ENCODE results near the gene WWP2.
"Not testable (repeated sequence)": the region's sequence is repeated elsewhere in the genome, so short reads cannot be mapped to it uniquely, and the experiment has no call there.

Gene WWP2

GRCh38 chr16:69830146-69830533 is 68.0 kb downstream of the WWP2 start:
- DNase-seq (ENCODE audit: low read depth in 1 of 2, low spot score in 1 of 2): no peak

DNA sequence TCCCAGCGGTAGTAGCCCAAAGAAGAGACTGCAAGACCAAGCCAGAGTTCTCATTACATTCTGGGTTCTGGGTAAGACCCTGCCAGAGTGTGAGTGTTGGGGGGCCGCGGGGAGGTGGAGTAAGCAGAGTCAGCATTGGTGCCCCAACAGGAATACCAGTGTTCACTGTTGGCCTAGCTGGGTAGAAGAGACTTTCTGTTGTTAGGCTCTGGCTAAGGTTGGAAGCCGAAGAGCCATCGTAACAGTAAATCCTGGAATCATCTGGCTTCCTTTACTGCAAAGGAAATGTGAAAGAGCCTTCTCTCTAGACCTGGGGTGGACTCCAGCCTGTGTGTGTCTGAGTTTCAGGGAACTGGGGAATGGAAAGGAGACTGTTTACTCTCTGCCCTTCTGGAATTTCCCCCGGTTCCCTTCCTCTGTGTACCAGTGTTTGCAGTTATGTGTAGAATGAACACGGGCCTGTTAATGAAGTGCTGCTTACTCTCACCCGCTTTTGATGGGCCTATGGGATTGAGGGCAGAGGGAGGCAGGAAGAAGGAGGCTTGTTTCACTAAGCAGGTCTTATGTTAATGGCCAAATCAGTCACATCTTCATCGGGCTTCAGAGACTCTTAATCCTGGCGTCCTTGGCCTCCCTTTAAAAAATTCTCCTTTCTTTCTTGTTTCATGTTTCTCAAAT is 68.5 kb downstream of the WWP2 start:
- DNase-seq (ENCODE audit: low read depth in 1 of 2, low spot score in 1 of 2): no peak

DNA sequence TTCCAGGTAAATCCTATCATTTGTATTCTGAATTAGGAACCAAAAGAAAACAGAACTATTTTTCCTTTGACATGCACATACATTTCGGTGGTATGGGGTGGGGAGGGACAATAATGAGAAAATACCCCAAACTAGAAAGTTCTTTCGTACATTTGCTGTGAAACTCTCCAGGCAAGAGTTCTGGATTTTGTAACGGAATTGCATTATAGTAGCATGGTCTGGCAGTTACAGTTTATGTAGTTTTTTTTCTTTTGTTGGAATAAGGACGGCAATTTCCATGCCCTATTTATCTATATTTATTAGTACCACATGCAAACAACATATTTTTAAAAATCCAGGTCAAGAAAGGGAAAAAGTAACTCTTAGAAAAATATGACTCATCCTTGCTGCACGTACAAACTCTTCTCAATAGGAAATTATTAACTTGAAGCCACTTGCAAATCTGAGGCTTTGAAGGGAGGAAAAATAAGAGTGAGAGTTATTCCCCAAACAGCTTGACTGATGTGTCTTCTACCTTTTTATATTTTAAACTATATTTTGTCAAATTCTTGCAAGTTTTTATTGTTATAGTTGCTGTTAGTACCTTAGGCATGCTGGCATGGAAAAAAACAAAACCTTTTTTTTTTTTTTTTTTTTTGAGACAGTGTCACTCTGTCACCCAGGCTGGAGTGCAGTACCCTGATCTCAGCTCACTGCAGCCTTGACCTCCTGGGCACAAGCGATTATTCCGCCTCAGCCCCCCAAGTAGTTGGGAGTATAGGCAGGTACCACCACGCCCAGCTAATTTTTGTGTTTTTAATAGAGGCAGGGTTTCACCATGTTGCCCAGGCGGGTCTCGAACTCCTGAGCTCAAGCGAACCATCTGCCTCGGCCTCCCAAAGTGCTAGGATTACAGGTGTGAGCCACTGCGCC is 69.3 kb downstream of the WWP2 start:
- no peak for DNase-seq (ENCODE audit: low read depth in 1 of 2, low spot score in 1 of 2)

DNA sequence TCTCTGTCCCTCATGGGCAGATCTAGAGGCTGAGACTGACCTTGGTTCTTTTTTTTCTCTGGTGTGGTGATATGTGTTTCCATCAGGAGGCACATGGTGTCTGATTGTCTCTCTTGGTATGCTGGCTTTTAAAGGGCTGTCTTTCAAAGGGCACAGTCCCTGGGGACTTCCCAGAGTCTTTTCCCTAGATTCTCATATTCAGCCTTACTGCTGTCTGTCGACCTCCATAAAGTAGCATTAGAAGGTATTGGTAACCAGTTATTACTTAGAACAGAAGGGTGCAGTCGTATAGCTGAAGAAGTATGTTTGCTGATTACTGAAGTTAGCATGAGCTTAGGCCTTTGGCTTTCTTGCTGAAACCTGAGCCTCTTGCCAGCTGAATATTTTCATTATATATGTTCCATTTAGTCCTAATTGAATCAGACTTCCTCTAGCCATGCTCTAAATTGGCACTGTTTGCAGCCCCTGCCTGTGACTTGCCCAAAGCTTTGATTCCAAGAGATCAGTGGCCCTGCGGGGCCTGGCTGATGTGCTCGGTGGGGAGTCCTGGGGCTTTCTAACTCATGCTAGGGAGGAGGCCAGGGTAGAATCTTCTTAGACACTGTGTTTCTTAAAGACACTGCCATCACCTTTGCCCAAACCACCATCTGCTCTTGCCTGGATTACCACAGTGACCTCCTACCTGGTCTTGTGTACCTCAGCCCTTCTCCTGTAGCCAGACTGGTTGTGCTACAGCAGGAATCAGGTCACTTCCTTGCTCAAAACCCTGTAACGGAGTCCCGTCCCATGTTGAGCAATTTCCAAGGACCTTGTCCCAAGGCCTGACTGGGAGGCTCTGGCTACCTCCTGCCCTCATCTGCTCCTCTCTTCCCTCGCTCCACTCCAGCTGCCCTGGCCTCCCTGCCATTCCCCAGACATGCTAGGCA is 71.5 kb downstream of the WWP2 start:
- no peak for DNase-seq (ENCODE audit: low read depth in 1 of 2, low spot score in 1 of 2)

DNA sequence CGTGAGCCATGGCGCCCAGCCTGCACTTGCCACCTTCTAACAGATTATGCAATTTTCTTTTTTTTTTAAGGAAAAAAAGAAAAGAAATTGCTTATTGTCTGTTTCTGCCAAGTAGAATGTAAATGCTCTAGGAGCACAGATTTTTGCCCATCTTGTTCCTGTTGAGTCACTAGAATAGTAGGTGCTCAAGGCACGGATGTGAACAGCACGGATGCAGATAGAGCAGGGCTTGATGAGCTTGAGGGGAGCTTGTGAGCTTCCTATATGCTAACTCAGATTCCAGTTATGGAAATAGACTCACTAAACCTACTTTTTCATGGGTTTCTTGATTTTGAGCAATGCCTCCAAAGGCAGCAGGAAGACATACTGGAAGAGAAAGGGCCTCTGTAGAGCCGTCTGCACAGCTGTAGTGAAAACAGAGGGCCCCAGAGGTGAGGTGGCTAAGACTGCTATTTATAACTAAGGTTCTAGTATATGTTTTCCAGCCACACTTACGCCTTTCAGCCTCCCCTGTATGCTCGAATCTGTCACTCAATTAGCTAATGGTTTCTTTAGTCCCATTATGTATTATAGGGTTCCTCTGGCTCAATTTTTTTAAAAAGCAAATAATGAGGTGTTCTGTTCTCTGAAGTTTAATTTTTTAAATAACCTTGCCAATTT is 72.8 kb downstream of the WWP2 start:
- no peak for DNase-seq (ENCODE audit: low read depth in 1 of 2, low spot score in 1 of 2)

DNA sequence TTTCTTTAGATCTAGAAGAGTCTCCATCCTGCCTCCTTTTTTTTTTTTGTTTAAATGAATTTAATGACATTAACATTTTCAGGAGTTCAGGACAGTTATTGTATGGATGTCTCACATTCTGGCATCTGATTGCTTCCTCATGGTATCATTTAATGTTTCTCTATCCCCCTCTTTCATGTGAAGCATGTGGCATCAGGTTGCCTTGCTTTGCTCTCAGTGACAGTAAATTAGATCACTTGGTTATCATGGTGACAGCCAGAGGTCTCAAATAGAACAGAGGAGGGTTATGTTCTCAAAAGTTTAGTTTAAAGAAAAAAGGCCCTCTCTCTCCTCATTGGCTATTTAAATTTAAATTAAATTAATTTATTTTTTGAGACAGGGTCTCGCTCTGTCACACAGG is 74.1 kb downstream of the WWP2 start:
- no peak for DNase-seq (ENCODE audit: low read depth in 1 of 2, low spot score in 1 of 2)

- no peak for DNase-seq (ENCODE audit: low read depth in 1 of 2, low spot score in 1 of 2)
Observed at GRCh38 chr16:69837380-69837779, 75.2 kb downstream of the WWP2 start.

- DNase-seq (ENCODE audit: low read depth in 1 of 2, low spot score in 1 of 2): no peak
Observed at GRCh38 chr16:69838489-69838888, 76.4 kb downstream of the WWP2 start.

- no peak for DNase-seq (ENCODE audit: low read depth in 1 of 2, low spot score in 1 of 2)
Observed at GRCh38 chr16:69839240-69839688, 77.1 kb downstream of the WWP2 start.

GRCh38 chr16:69839798-69840409 is 77.8 kb downstream of the WWP2 start:
- no peak for DNase-seq (ENCODE audit: low read depth in 1 of 2, low spot score in 1 of 2)

- no peak for DNase-seq (ENCODE audit: low read depth in 1 of 2, low spot score in 1 of 2)
Observed at GRCh38 chr16:69840975-69841374, 78.8 kb downstream of the WWP2 start.

DNA sequence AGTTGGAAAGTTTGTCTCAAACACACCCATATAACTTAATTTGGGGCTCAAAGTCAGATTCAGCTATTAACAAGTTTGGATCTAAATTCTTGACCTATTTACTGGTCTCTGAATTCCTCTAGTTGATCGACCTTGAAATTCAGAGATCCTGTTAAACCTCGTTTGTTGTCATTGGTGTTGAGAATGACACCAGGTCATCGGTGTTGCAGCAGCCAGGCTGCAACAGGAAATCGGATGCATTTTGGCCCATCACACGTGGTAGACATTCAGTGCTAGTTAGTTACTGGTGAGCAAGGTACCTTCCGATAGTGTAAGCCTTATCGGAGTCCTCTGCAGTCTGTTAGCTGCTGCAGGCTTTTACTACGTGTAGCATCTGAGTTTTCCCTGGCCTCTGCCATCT is 82.3 kb downstream of the WWP2 start:
- no peak for DNase-seq (ENCODE audit: low read depth in 1 of 2, low spot score in 1 of 2)

GRCh38 chr16:69845181-69845580 is 83.0 kb downstream of the WWP2 start:
- DNase-seq (ENCODE audit: low read depth in 1 of 2, low spot score in 1 of 2): no peak

- no peak for DNase-seq (ENCODE audit: low read depth in 1 of 2, low spot score in 1 of 2)
Observed at GRCh38 chr16:69847643-69848042, 85.5 kb downstream of the WWP2 start.

- no peak for DNase-seq (ENCODE audit: low read depth in 1 of 2, low spot score in 1 of 2)
Observed at GRCh38 chr16:69848637-69849545, 86.8 kb downstream of the WWP2 start.

DNA sequence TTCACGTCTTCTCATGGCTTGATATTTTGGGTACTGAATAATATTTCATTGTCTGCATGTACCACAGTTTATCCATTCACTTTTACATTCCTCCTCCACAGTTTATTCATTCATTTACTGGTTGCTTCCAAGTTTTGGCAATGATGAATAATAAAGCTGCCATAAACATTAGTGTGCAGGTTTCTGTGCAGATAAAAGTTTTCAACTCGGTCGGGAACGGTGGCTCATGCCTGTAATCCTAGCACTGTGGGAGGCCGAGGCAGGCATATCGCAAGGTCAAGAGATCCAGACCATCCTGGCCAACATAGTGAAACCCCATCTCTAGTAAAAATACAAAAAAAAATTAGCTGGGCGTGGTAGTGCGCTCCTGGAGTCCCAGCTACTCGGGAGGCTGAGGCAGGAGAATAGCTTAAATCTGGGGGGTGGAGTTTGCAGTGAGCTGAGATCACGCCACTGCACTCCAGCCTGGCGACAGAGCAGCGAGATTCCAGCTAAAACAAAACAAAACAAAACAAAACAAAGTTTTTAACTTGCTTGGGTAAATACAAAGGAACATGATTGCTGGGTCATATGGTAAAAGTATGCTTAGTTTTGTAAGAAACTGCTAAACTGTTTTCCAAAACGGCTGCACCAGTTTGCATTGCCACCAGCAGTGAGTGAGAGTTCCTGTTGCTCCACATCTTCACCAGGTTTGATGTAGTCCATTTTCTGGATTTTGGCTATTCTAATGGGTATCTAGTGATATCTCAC is 89.5 kb downstream of the WWP2 start:
- no peak for DNase-seq (ENCODE audit: low read depth in 1 of 2, low spot score in 1 of 2)

DNA sequence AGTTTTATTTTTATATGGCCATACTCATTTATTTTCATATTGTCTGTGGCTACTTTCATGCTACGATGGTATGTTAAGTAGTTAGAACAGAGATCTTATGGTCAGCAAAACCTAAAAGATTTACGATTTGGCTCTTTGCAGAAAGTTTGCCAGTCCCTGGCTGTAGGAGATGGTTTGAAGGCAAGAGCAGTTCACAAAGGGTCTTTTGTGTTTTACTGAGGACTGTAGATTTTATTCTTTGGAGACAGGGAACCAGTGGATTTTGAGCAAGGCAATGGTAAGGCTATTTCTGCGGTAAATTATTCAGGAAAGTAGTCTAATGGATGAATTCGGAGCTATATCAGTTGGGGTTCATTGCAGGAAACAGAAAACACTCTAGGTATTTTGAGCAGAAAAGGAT is 90.7 kb downstream of the WWP2 start:
- DNase-seq (ENCODE audit: low read depth in 1 of 2, low spot score in 1 of 2): no peak

- DNase-seq (ENCODE audit: low read depth in 1 of 2, low spot score in 1 of 2): no peak
Observed at GRCh38 chr16:69853481-69853880, 91.3 kb downstream of the WWP2 start.

DNA sequence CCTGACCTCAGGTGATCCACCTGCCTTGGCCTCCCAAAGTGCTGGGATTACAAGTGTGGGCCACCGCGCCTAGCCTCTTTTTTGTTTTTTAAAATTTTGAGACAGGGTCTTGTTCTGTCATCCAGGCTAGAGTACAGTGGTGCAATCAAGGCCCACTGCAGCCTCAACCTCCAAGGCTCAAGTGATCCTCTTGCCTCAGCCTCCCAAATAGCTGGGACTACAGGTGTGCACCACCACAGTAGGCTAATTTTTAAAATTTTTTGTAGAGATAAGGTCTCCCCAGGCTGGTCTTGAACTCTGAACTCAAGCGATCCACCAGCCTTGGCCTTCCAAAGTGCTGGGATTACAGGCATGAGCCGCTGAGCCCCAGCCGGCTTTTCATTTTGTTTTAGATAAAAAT is 92.6 kb downstream of the WWP2 start:
- not testable (repeated sequence) for DNase-seq (ENCODE audit: low read depth in 1 of 2, low spot score in 1 of 2)
